ENCODE measurements around the gene MAGEH1. TPM values are rescaled to one million over a fixed set of nuclear protein-coding genes. Genes with fewer than 3 reads are reported as not detected.
"Not testable (repeated sequence)": the region's sequence is repeated elsewhere in the genome, so short reads cannot be mapped to it uniquely, and the experiment has no call there.

The MAGEH1 gene
- total RNA-seq, result 19.1 TPM
- long read RNA-seq, transcript MAGEH1-201 (1 exons, 1,462 nt), result major isoform, 76 of 76 reads
- long read RNA-seq, partial matches to known transcripts, result 0 of 76 reads
- long read RNA-seq, other reads (novel, unspliced or antisense), result 0 of 76 reads

GRCh38 chrX:55451990-55452832, at the start of gene MAGEH1:
Gene MAGEH1 (plus strand): TSS chrX:55452127. CDS start chrX:55452375, 248 bp downstream.
- peak; percentile 90 for DNase-seq (ENCODE audit: low spot score)

- DNase-seq (ENCODE audit: low spot score), result not testable (repeated sequence)
These were observed 24.8 kb upstream of the MAGEH1 start for GRCh38 chrX:55427079-55427478.

DNA sequence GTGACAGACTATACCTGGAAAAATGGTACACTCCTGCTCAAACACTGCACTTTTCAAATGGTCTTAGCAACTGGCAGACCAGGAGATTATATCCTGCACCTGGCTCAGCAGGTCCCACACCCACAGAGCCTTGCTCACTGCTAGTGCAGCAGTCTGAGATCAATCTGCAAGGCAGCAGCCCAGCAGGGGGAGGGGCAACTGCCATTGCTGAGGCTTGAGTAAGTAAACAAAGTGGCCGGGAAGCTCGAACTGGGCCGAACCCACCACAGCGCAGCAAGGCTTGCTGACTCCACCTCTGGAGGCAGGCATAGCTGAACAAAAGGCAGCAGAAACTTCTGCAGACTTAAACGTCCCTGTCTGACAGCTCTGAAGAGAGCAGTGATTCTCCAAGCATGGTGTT, 8.5 kb upstream of the MAGEH1 start:
- not testable (repeated sequence) for DNase-seq (ENCODE audit: low spot score)

DNA sequence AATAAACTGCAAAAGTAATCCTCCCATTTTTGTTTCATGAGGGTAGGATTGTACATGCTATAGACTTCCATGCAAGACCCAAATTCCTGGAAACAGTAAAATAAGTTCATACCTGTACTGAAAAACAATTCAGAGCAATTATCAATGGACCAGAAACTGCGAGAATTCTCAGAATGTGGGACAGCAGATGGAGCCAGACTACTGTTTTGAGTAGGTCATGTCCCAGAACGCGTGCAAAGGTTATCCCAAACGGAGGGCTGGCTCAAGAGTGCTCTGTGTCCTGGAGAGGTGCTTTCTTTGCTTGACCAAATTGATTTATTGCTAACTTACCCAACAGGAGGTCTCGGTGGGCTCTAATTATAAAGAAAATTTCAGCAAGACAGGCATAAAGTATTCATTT, 1.7 kb upstream of the MAGEH1 start:
- DNase-seq (ENCODE audit: low spot score), result no peak

- DNase-seq (ENCODE audit: low spot score), result no peak
These were observed 786 bp upstream of the MAGEH1 start for GRCh38 chrX:55451141-55451540.

GRCh38 chrX:55451626-55451989, 319 bp upstream of the MAGEH1 start:
- DNase-seq (ENCODE audit: low spot score), result no peak

- DNase-seq (ENCODE audit: low spot score), result no peak
These were observed 852 bp downstream of the MAGEH1 start for GRCh38 chrX:55452833-55453124.

DNA sequence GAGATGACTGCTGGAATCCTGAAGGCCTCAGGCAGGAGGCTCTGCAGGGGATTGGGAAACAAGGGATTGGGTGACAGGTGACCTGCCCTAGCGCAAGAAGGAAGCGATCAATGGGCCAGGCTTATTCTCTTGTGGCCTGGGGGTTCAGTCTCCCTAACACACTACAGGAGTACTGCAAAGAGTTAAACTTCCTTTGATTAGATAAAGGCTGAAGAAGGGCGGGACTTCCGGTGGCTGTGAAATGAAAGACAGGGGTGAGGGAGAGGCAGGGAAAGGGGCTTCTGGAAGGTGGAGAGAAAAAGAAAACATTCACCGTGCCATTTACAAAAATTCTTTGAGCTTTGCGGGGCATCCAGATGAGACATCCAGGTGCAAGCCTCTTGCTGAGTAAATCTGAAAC, 3.8 kb downstream of the MAGEH1 start:
- DNase-seq (ENCODE audit: low spot score), result not testable (repeated sequence)

- DNase-seq (ENCODE audit: low spot score), result not testable (repeated sequence)
These were observed 7.5 kb downstream of the MAGEH1 start for GRCh38 chrX:55459426-55459825.

DNA sequence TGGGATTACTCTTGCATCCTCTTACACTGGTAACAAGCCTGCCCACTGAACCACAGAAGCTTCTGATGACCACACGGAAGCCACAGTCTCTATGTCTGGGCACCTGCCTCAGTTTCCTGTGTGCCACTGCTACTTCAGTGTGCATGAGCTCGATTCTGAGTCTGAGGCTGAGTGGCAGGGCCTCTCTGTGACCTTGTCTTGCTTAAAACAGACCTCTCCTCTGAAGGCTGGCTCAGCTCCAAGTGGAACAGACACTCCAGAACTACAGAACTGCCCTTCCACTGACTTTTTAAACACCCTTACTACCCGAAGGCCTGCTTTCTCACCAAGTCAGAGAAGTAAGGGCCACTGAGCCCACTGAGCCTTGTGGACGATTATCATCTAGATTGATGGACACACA, 8.0 kb downstream of the MAGEH1 start:
- DNase-seq (ENCODE audit: low spot score), result not testable (repeated sequence)

DNA sequence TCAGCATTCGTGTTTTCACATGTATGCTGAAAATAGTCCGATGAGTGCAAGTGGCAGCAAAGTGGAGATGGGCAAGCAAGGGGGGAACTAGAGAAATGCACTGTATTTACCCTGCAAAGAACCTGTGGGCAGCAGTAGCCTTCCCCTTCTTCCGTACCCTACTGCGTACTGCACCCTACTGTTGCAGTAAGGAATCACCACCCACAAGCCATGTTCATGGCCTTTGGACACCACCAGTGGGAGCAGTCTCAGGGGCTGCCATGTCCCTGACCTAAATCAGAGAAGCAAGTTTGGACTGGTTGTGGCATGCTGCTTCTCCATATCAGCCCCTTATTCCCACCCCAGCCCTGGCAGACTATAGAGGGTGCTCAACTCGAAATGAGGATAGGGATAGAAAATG, 12.1 kb downstream of the MAGEH1 start:
- not testable (repeated sequence) for DNase-seq (ENCODE audit: low spot score)

GRCh38 chrX:55465108-55465507, 13.2 kb downstream of the MAGEH1 start:
- DNase-seq (ENCODE audit: low spot score), result not testable (repeated sequence)

DNA sequence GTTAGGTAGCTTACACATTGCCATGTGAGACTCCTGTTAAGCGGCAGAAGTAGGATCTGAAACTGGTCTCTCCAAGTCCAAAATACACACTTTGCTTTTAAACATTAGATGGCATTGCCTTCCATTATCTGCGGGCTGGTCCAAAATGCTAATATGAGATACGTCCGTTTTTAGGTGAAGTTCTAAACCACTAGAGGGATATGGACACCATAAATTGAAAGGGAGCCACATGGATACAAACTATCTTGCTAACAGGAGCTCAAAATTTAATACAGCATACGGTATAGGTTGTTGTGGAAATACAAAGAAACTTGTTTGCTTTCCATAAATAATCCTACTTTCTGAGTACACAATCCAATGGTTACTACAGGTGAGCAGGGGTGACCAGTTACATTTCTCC, 13.9 kb downstream of the MAGEH1 start:
- not testable (repeated sequence) for DNase-seq (ENCODE audit: low spot score)

GRCh38 chrX:55479956-55480355, 28.0 kb downstream of the MAGEH1 start:
- not testable (repeated sequence) for DNase-seq (ENCODE audit: low spot score)

GRCh38 chrX:55480390-55481062, 28.6 kb downstream of the MAGEH1 start:
- no peak for DNase-seq (ENCODE audit: low spot score)

DNA sequence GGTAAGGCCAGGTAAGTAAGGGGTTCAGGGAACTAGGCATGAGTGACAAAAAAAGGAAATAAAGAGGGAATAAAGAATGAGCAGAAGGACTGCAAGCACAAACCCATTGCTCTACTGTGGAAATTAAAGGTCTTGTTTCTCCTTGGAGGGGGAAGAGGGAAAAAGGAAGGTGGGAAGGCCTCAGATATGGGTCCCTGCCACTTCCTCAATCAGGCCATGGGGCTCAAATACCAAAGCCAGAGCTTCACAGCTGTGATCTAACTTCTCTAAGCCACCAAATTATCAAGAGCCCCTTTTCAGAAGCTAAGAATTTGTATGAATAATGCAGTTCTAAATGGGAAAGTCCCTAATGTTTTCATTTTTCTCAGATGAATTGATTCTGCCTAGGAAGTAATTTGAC, 33.0 kb downstream of the MAGEH1 start:
- DNase-seq (ENCODE audit: low spot score), result no peak

GRCh38 chrX:55486736-55487135, 34.8 kb downstream of the MAGEH1 start:
- no peak for DNase-seq (ENCODE audit: low spot score)

GRCh38 chrX:55487143-55487542, 35.2 kb downstream of the MAGEH1 start:
- no peak for DNase-seq (ENCODE audit: low spot score)

DNA sequence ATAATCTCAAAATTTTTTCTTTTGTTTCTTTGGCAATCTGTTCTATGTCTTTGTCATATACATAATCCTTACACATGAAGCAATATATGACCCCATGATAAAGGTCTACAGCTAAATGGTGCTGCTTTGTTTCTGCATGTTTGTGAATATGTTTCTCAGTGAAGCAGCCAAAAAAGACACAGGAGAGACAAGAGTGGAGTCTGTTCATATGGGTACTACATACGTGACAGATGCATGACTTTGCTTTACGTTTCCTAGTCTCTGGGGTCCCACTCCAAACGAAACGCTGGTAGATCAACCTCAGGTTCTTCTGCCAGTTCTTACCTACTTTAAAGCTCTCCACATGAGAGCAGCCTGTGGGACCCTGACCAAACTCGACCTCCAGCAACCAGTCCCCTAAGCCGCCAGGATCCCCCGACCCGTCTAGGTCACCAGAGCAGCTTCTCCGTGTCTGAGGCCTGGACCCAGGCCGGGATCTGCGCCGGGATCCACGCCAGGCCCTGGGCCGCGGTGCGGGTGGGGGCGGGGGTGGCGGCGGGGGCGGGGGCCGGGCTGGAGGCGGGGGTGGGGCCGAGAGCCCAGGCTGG, 36.2 kb downstream of the MAGEH1 start:
- DNase-seq (ENCODE audit: low spot score), result no peak

GRCh38 chrX:55488593-55489313, 36.8 kb downstream of the MAGEH1 start:
- no peak for DNase-seq (ENCODE audit: low spot score)

DNA sequence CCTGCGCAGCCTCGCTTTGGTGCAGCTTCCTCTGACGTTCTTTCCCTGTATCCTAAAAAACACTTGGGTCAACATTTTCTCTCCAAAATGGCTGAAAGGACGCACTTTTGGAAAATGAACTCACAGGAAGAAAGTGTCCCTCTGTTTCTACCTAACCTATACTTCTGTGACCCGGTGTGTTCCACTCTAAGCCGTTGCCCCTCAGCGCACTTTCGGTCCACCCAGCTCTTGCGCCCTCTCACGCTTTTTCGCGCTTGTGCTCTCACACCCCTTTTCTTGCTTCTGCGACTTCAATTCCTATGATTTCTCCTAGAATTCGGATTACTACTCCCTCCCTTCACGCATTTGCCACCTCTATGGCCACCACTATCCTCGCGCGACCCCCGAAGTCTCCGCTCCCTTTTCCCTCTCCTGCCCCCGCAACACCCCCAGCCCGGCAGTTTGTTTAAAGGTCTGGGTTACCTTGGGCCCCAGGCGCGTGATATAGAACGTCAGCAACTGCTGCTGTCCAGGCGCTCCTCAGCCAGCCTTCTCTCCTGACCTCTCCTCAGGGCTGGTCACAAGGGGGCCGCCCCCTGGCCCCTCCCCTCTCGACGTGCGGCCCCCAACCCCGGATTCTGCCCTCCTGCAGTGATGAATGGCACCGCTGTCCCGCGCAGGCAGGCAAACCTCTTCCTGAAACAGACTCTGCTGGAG, 37.5 kb downstream of the MAGEH1 start, which contains the start of gene USP51:
USP51 (minus strand) TSS at position 535 of the 696 bp plus-strand sequence. CDS start 909 bp downstream, outside the sequence.
- DNase-seq (ENCODE audit: low spot score), result no peak
